Activated gamma-delta T cell treated with anti-CD3 and anti-CD28 coated beads, Interleukin-2, amount 50 U/mL, for 16 hours (primary cell): Measurements from ENCODE around the gene CDKL1.
A peak's percentile ranks its signal among the peaks of the same experiment; 100 is the strongest.
"Not testable (repeated sequence)": the region's sequence is repeated elsewhere in the genome, so short reads cannot be mapped to it uniquely, and the experiment has no call there.

Experiments
- DNase-seq: peaks from one replicate; pipeline ENCODE4 v3.0.0-alpha.2; 2020; ENCODE audit warnings: low read depth

The CDKL1 gene

GRCh38 chr14:50331596-50331995, 65.1 kb downstream of the CDKL1 start:
- no peak for DNase-seq

DNA sequence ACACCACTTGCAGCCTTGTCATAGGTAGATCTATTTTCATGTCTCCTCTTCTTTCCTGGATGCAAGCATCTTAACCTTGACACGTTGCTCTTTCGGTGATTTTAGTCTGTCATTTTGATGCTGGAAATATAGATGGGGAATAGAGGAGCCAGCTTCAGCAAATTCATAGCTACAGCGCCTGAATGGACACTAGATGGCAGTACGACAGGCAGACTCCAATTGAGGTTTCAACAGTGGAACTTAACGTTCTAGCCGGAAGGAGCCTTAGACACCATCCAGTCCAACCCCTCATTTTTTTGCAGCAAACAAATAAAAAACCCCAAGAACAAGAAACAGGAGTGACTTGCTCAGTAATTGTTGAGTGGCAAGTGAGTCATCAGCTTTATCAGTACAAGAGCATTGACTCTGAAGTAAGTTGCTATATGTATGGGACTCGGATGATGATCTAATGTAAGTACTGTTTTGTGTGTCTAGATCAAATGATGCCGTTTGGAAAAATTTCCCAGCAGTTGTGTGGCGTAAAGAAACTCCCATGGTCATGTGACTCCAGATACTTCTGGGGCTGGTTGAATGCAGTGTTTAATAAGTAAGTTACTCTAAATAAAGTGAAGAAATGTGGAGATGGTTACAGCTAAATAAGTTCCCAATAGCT, 75.5 kb downstream of the CDKL1 start:
- DNase-seq: peak; percentile 58

GRCh38 chr14:50320283-50320682, 76.4 kb downstream of the CDKL1 start:
- no peak for DNase-seq

DNA sequence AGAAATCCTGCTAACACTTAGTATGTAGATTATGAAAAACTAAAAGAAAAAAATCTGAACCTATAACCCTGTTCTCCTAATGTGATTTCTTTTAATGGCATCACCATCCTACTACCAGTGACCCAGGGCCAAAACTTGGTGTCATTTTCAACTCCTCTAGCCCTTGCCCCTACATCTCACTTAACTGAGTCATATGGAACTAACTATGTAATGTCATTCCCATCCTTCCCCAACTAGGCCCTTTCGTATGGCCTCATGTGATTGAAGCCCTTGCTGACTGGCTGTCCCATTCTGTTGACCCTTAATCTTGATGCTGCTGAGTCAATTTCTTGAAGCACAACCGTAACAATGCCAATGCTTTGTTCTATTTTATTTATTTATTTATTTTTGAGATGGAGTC, 77.0 kb downstream of the CDKL1 start:
- no peak for DNase-seq

DNA sequence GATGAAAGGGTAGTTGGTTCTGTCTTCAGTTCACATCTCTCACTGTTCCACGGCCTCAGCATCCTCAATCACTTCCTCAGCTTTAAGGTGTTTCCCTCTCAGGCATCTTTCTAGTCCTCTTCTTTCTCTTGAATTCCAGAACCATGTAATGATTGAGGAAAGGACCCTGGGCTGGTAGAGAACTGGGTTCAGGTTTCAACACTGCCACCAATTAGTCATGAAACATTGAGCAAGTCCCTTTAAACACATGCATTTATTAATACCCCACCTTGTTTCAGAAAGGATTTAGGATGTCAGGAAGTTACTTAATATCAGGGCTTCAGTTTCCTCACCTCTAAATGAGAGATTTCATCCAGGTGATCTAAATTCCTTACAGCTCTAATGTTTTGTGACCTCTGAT, 77.4 kb downstream of the CDKL1 start:
- no peak for DNase-seq

- no peak for DNase-seq
Measured at GRCh38 chr14:50318031-50318626, 78.6 kb downstream of the CDKL1 start.

DNA sequence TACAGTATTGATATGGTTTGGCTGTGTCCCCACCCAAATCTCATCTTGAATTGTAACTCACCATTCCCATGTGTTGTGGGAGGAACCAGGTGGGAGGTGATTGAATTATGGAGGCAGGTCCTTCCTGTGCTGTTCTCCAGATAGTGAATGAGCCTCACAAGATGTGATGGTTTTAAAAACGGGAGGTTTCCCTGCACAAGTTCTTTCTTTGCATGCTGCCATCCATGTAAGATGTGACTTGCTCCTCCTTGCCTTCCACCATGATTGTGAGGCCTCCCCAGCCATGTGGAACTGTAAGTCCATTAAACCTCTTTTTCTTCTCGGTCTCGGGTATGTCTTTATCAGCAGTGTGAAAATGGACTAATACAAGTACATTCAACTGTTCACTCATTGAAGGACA, 82.6 kb downstream of the CDKL1 start:
- DNase-seq: not testable (repeated sequence)

GRCh38 chr14:50312734-50313054, 84.0 kb downstream of the CDKL1 start:
- DNase-seq: no peak

- DNase-seq: peak; percentile 80
Measured at GRCh38 chr14:50311972-50312733, 84.5 kb downstream of the CDKL1 start, which contains the start of the genes DMAC2L and L2HGDH. TSS of gene DMAC2L (plus strand) at chr14:50312324. CDS start at chr14:50321488, 9,164 bp downstream. TSS of gene L2HGDH (minus strand) at chr14:50312229. CDS start at chr14:50312150, 79 bp downstream.

DNA sequence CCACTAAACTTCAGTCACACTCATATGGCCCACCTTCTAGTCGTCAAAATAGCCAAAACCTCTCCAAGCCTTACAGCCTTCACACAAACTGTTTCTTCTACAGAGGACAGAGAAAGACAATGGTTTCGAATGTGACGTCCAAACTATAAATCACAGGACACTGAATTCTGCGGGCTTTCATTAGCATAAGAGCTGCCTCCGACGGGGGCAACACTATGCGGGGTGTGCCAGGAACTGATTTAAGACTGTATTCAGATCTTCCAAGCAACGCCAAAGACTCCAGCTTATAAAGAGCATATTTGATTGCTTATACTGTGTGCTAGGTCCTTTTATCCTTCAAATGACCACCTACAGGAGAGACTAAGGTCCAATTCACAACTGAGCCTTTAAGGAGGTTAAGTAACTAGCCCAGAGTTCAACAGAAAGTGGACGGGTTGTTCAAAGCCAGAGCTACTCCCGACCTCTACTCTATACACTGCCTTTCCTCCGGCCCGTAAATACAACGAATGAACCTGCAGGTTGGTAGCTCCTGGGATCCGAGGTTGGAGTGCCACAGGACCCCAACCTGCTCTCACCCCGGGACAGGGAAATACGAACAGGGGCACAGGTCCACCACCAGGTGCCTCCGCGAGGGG, 85.2 kb downstream of the CDKL1 start:
- DNase-seq: no peak

- DNase-seq: no peak
Measured at GRCh38 chr14:50310445-50310844, 86.2 kb downstream of the CDKL1 start.

GRCh38 chr14:50308363-50308915, 88.2 kb downstream of the CDKL1 start:
- DNase-seq: no peak

GRCh38 chr14:50303744-50304471, 92.8 kb downstream of the CDKL1 start:
- DNase-seq: no peak

DNA sequence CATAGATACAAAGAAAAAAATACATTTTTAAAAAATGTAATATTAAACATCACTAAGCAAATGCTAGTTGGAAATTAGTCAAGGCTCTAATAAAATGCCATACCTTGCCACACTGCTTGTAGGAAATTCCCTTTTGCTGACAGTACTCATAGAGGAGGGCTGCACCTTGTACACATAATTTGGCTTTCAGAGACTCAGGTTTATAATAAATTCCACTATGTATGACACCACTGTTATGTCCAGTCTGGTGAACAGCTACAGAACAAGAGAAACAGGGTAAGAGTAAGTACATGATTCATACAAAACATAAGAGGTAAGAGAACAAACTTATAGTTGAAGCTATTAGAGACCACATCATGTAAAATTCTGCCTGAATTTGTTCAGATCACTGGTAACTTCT, 94.8 kb downstream of the CDKL1 start:
- no peak for DNase-seq

DNA sequence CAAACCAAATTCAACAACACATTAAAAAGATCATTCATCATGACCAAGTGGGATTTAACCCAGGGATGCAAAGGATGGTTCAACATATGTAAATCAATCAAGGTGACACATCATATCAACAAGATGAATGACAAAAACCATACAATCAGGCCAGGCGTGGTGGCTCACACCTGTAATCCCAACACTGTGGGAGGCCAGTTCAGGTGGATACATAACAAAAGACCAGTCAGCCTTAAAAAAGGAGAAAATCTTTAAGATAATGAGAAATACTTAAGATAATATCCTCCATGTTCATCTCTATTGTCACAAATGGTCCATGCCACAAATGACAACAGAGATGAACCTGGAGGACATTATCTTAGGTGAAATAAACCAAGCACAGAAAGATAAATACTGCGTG, 97.1 kb downstream of the CDKL1 start:
- no peak for DNase-seq

- DNase-seq: no peak
Measured at GRCh38 chr14:50290306-50290705, 106.4 kb downstream of the CDKL1 start.

GRCh38 chr14:50288146-50288545, 108.5 kb downstream of the CDKL1 start:
- DNase-seq: no peak

DNA sequence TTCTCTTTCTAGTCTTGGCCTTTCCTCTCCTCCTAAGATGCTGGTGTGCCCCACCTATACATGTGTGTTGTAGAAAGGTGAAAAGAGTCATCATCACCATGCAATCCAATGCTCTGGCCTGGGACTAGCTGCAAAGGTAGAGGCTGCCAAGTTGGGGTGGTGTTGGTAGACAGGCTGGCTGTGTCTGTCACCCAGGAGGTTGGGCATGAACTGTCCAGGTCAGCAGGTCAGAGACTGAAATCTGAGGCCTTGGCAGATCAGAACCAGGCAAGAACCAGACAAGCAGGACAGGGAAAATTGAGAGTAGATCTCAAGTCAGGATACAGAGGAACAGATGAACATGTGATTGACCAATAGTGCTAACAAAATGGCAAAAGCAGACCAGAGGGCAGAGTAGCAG, 110.8 kb downstream of the CDKL1 start:
- no peak for DNase-seq
